Nephron progenitor cell (in vitro differentiated cells): Measurements from ENCODE around the gene TBX21.

Experiments used
- DNase-seq: peaks from one replicate; pipeline ENCODE4 v3.0.0; 2021
- H3K27ac Mint-ChIP-seq: 2 replicates; pipeline ENCODE4 v1.8.0; 2021; ENCODE audit warnings: mild to moderate bottlenecking, moderate library complexity, mixed read lengths
- H3K27me3 Mint-ChIP-seq: 2 replicates; pipeline ENCODE4 v1.8.0; 2021; ENCODE audit warnings: mild to moderate bottlenecking, low read depth, mixed read lengths; ENCODE audit not compliant: poor library complexity
- H3K36me3 Mint-ChIP-seq: 2 replicates; pipeline ENCODE4 v1.8.0; 2021; ENCODE audit warnings: low read depth, mixed read lengths
- H3K4me1 Mint-ChIP-seq: 2 replicates; pipeline ENCODE4 v1.8.0; 2021; ENCODE audit warnings: mixed read lengths
- H3K4me3 Mint-ChIP-seq: 2 replicates; pipeline ENCODE4 v1.8.0; 2021; ENCODE audit warnings: mild to moderate bottlenecking, moderate library complexity, mixed read lengths
- H3K9me3 Mint-ChIP-seq: 2 replicates; pipeline ENCODE4 v1.8.0; 2021; ENCODE audit warnings: mild to moderate bottlenecking, moderate library complexity, mixed read lengths
- CTCF ChIP-seq: fragments of 200-600 bp; sonication (generic); IDR thresholded peaks from 2 replicates; pipeline ENCODE4 v1.5.0; 2021; ENCODE audit warnings: antibody characterized with exemption

TBX21 gene

GRCh38 chr17:47721725-47722124 lies 11.3 kb upstream of the TBX21 start:
- no peaks in the 10 kb centered on the region for H3K36me3 Mint-ChIP-seq
- H3K9me3 Mint-ChIP-seq: no peaks in the 10 kb centered on the region
- no peak overlapping the region for H3K27ac Mint-ChIP-seq
- H3K4me3 Mint-ChIP-seq: no peak overlapping the region
- no peak for DNase-seq
- no peak for TF ChIP-seq CTCF
- peaks cover 73% of the 10 kb centered on the region for H3K27me3 Mint-ChIP-seq
- H3K4me1 Mint-ChIP-seq: peaks cover 65% of the 10 kb centered on the region

- no peaks in the 10 kb centered on the region for H3K36me3 Mint-ChIP-seq
- no peaks in the 10 kb centered on the region for H3K9me3 Mint-ChIP-seq
- peaks cover 74% of the 10 kb centered on the region for H3K27me3 Mint-ChIP-seq
- no peak for DNase-seq
- TF ChIP-seq CTCF: no peak
- H3K27ac Mint-ChIP-seq: no peak overlapping the region
- H3K4me3 Mint-ChIP-seq: no peak overlapping the region
- H3K4me1 Mint-ChIP-seq: peaks cover 55% of the 10 kb centered on the region
Measured at GRCh38 chr17:47724705-47725104, 8.3 kb upstream of the TBX21 start.

GRCh38 chr17:47725446-47726111 lies 7.5 kb upstream of the TBX21 start:
- no peak for TF ChIP-seq CTCF

GRCh38 chr17:47726796-47727703 lies 6.0 kb upstream of the TBX21 start:
- H3K4me1 Mint-ChIP-seq: peaks cover 44% of the 10 kb centered on the region
- no peak for DNase-seq
- no peak overlapping the region for H3K4me3 Mint-ChIP-seq
- H3K27me3 Mint-ChIP-seq: peaks cover 74% of the 10 kb centered on the region
- no peaks in the 10 kb centered on the region for H3K9me3 Mint-ChIP-seq
- no peak for TF ChIP-seq CTCF
- no peak overlapping the region for H3K27ac Mint-ChIP-seq
- no peaks in the 10 kb centered on the region for H3K36me3 Mint-ChIP-seq

More at GRCh38 chr17:47725446-47726111, 7.5 kb upstream of the TBX21 start:
- DNase-seq: no peak
- Mint-ChIP-seq H3K27ac (no peak overlapping the region), H3K9me3 (no peaks in the 10 kb centered on the region), H3K36me3 (no peaks in the 10 kb centered on the region), H3K27me3 (peaks cover 74% of the 10 kb centered on the region), H3K4me3 (no peak overlapping the region), H3K4me1 (peaks cover 49% of the 10 kb centered on the region)

- H3K4me1 Mint-ChIP-seq: peaks cover 47% of the 10 kb centered on the region
- TF ChIP-seq CTCF: no peak
- H3K9me3 Mint-ChIP-seq: no peaks in the 10 kb centered on the region
- peaks cover 74% of the 10 kb centered on the region for H3K27me3 Mint-ChIP-seq
- no peak for DNase-seq
- H3K4me3 Mint-ChIP-seq: no peak overlapping the region
- H3K27ac Mint-ChIP-seq: no peak overlapping the region
- no peaks in the 10 kb centered on the region for H3K36me3 Mint-ChIP-seq
Measured at GRCh38 chr17:47727704-47728036, 5.4 kb upstream of the TBX21 start.
